ENCODE data around the gene PLET1. TPM values are rescaled to one million over a fixed set of nuclear protein-coding genes. Genes with fewer than 3 reads are reported as not detected.
"Not testable (repeated sequence)": the region's sequence is repeated elsewhere in the genome, so short reads cannot be mapped to it uniquely, and the experiment has no call there.

The PLET1 gene
- polyA plus RNA-seq, 2 donors: not detected

- Histone ChIP-seq H3K36me3 (ENCODE audit: control insufficient read depth in 2 of 2, insufficient read depth in 2 of 2, low read length in 1 of 2) (no peaks in the 10 kb centered on the region), H3K27me3 (ENCODE audit: control insufficient read depth in 1 of 2, insufficient read depth in 2 of 2, low read length in 2 of 2) (no peaks in the 10 kb centered on the region), H3K4me3 (ENCODE audit: low read depth in 1 of 2, low read length in 2 of 2) (no peak overlapping the region), H3K27ac (ENCODE audit: low read depth in 2 of 2, low read length in 1 of 2) (no peak overlapping the region), H3K4me1 (ENCODE audit: control insufficient read depth in 2 of 2, insufficient read depth in 2 of 2, low read length in 1 of 2) (no peaks in the 10 kb centered on the region), H3K9me3 (ENCODE audit: control insufficient read depth in 2 of 2, insufficient read depth in 1 of 2, low read depth in 1 of 2, low read length in 1 of 2) (no peaks in the 10 kb centered on the region)
- 85 to 100% methylated on average over 1 of the region's 1 CpG for WGBS, 2 donors
Measured at GRCh38 chr11:112210890-112211289, 49.8 kb downstream of the PLET1 start.

GRCh38 chr11:112206071-112206470 lies 54.6 kb downstream of the PLET1 start:
- Histone ChIP-seq H3K36me3 (ENCODE audit: control insufficient read depth in 2 of 2, insufficient read depth in 2 of 2, low read length in 1 of 2) (no peaks in the 10 kb centered on the region), H3K4me3 (ENCODE audit: low read depth in 1 of 2, low read length in 2 of 2) (no peak overlapping the region), H3K9me3 (ENCODE audit: control insufficient read depth in 2 of 2, insufficient read depth in 1 of 2, low read depth in 1 of 2, low read length in 1 of 2) (no peaks in the 10 kb centered on the region), H3K27ac (ENCODE audit: low read depth in 2 of 2, low read length in 1 of 2) (no peak overlapping the region), H3K27me3 (ENCODE audit: control insufficient read depth in 1 of 2, insufficient read depth in 2 of 2, low read length in 2 of 2) (no peaks in the 10 kb centered on the region), H3K4me1 (ENCODE audit: control insufficient read depth in 2 of 2, insufficient read depth in 2 of 2, low read length in 1 of 2) (no peaks in the 10 kb centered on the region)
- WGBS, 2 donors: 94 to 95% methylated on average over 23 of the region's 23 CpGs

GRCh38 chr11:112200252-112200651 lies 60.4 kb downstream of the PLET1 start:
- H3K4me1 ChIP-seq (ENCODE audit: control insufficient read depth in 2 of 2, insufficient read depth in 2 of 2, low read length in 1 of 2): no peaks in the 10 kb centered on the region
- H3K4me3 ChIP-seq (ENCODE audit: low read depth in 1 of 2, low read length in 2 of 2): no peak overlapping the region
- no peak overlapping the region for H3K27ac ChIP-seq (ENCODE audit: low read depth in 2 of 2, low read length in 1 of 2)
- no peaks in the 10 kb centered on the region for H3K36me3 ChIP-seq (ENCODE audit: control insufficient read depth in 2 of 2, insufficient read depth in 2 of 2, low read length in 1 of 2)
- H3K9me3 ChIP-seq (ENCODE audit: control insufficient read depth in 2 of 2, insufficient read depth in 1 of 2, low read depth in 1 of 2, low read length in 1 of 2): no peaks in the 10 kb centered on the region
- 22 to 39% methylated on average over 2 of the region's 2 CpGs for WGBS, 2 donors
- H3K27me3 ChIP-seq (ENCODE audit: control insufficient read depth in 1 of 2, insufficient read depth in 2 of 2, low read length in 2 of 2): no peaks in the 10 kb centered on the region

GRCh38 chr11:112199101-112199500 lies 61.6 kb downstream of the PLET1 start:
- not testable (repeated sequence) for H3K4me1 ChIP-seq (ENCODE audit: control insufficient read depth in 2 of 2, insufficient read depth in 2 of 2, low read length in 1 of 2)
- 75 to 80% methylated on average over 4 of the region's 4 CpGs for WGBS, 2 donors

More at GRCh38 chr11:112199101-112199500, 61.6 kb downstream of the PLET1 start:
- not testable (repeated sequence) for H3K9me3 ChIP-seq (ENCODE audit: control insufficient read depth in 2 of 2, insufficient read depth in 1 of 2, low read depth in 1 of 2, low read length in 1 of 2); H3K4me3 ChIP-seq (ENCODE audit: low read depth in 1 of 2, low read length in 2 of 2); H3K27me3 ChIP-seq (ENCODE audit: control insufficient read depth in 1 of 2, insufficient read depth in 2 of 2, low read length in 2 of 2); H3K36me3 ChIP-seq (ENCODE audit: control insufficient read depth in 2 of 2, insufficient read depth in 2 of 2, low read length in 1 of 2); H3K27ac ChIP-seq (ENCODE audit: low read depth in 2 of 2, low read length in 1 of 2)

Other genes starting within 250 kb of the PLET1 start
- gene DLAT, start 235.5 kb downstream of the PLET1 start, polyA plus RNA-seq: 10 to 100 TPM in 1 of 2 donors, 1 to 10 TPM in 1; 9.7 to 22.6 TPM
- 1 to 10 TPM; 1.7 to 1.8 TPM for gene PIH1D2, start 186.8 kb downstream of the PLET1 start, polyA plus RNA-seq
- 10 to 100 TPM in 1 of 2 donors, 1 to 10 TPM in 1; 9.0 to 10.8 TPM for gene NKAPD1, start 186.6 kb downstream of the PLET1 start, polyA plus RNA-seq
- 100 to 1,000 TPM; 158 to 165 TPM for gene TIMM8B, start 174.1 kb downstream of the PLET1 start, polyA plus RNA-seq
- gene SDHD, start 174.0 kb downstream of the PLET1 start, polyA plus RNA-seq: 100 to 1,000 TPM; 148 to 150 TPM
- 100 to 1,000 TPM; 140 to 289 TPM for gene IL18, start 96.8 kb downstream of the PLET1 start, polyA plus RNA-seq
- gene TEX12, start 93.5 kb downstream of the PLET1 start, polyA plus RNA-seq: under 1 TPM; 0.11 to 0.12 TPM
- 10 to 100 TPM in 1 of 2 donors, 1 to 10 TPM in 1; 9.1 to 11.1 TPM for gene BCO2, start 85.3 kb downstream of the PLET1 start, polyA plus RNA-seq
- gene PTS, start 34.4 kb downstream of the PLET1 start, polyA plus RNA-seq: 10 to 100 TPM; 48.6 to 53.8 TPM